ENCODE measurements around the gene COX7A2L. TPM values are rescaled to one million over a fixed set of nuclear protein-coding genes. Genes with fewer than 3 reads are reported as not detected.

The COX7A2L gene
- total and polyA plus RNA-seq, 9 donors, result 130 to 294 (median 165) TPM

DNA sequence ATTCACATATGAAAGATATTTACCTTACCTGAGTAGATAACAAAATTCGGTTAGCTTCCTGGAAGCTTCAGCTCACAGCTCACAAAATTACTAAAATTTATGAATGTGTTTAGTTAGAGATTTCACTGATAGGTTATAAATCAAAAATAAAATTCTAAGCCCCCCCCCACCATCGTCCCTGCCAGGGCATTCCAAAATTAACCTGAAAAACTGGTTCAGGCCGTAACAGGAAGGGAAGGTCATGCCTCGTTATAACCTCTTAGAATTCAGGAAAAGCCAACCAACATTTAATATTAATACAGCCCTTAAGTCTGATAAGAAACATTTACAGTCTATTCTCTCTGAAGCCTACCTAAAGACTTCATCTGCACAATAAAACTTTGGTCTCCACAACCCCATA is 48.9 kb downstream of the COX7A2L start:
- Histone ChIP-seq H3K4me3 (no peak overlapping the region), H3K27ac (no peak overlapping the region), H3K4me1 (ENCODE audit: insufficient read depth) (no peaks in the 10 kb centered on the region), H3K27me3 (no peaks in the 10 kb centered on the region), H3K9me3 (no peaks in the 10 kb centered on the region), H3K36me3 (no peaks in the 10 kb centered on the region)
- 84 to 89% (median 86%) methylated on average over 4 of the region's 4 CpGs for WGBS, 3 donors
- TF ChIP-seq, protein P1, sequence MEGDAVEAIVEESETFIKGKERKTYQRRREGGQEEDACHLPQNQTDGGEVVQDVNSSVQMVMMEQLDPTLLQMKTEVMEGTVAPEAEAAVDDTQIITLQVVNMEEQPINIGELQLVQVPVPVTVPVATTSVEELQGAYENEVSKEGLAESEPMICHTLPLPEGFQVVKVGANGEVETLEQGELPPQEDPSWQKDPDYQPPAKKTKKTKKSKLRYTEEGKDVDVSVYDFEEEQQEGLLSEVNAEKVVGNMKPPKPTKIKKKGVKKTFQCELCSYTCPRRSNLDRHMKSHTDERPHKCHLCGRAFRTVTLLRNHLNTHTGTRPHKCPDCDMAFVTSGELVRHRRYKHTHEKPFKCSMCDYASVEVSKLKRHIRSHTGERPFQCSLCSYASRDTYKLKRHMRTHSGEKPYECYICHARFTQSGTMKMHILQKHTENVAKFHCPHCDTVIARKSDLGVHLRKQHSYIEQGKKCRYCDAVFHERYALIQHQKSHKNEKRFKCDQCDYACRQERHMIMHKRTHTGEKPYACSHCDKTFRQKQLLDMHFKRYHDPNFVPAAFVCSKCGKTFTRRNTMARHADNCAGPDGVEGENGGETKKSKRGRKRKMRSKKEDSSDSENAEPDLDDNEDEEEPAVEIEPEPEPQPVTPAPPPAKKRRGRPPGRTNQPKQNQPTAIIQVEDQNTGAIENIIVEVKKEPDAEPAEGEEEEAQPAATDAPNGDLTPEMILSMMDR (IDR thresholded peaks at IDR 0.05), result no peak
- no peak for TF ChIP-seq EP300 (IDR thresholded peaks at IDR 0.05)
- no peak for TF ChIP-seq POLR2A (IDR thresholded peaks at IDR 0.05)
- intact Hi-C loops (cut with DNase I), result no loop called here
- DNase-seq, result no peak

DNA sequence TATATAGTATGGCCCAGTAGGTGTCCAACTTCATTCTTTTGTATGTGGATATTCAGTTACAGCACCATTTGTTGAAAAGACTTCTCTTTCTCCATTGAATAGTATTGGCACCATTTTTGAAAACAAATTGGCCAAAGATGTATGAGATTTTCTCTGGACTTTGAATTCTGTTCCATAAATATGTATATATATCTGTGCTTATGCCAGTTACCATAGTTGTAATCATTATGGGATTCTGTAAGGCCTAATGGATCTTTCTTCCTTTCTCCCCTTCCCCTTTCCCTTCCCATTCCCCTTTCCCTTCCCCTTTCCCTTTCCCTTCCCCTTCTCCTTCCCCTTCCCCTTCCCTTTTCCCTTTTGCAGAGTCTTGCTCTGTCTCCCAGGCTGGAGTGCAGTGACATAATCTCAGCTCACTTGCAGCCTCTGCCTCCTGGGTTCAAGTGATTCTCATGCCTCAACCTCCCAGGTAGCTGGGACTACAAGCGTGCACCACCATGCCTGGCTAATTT is 51.0 kb downstream of the COX7A2L start:
- Histone ChIP-seq H3K36me3 (no peaks in the 10 kb centered on the region), H3K27me3 (no peaks in the 10 kb centered on the region), H3K9me3 (no peaks in the 10 kb centered on the region), H3K27ac (no peak overlapping the region), H3K4me1 (ENCODE audit: insufficient read depth) (no peaks in the 10 kb centered on the region), H3K4me3 (no peak overlapping the region)
- intact Hi-C loops (cut with DNase I), result no loop called here
- TF ChIP-seq, protein P1 (IDR thresholded peaks at IDR 0.05), result no peak
- TF ChIP-seq POLR2A (IDR thresholded peaks at IDR 0.05), result no peak
- TF ChIP-seq EP300 (IDR thresholded peaks at IDR 0.05), result no peak
- DNase-seq, result no peak
- WGBS, 3 donors, result 95 to 100% (median 96%) methylated on average over 1 of the region's 1 CpG

DNA sequence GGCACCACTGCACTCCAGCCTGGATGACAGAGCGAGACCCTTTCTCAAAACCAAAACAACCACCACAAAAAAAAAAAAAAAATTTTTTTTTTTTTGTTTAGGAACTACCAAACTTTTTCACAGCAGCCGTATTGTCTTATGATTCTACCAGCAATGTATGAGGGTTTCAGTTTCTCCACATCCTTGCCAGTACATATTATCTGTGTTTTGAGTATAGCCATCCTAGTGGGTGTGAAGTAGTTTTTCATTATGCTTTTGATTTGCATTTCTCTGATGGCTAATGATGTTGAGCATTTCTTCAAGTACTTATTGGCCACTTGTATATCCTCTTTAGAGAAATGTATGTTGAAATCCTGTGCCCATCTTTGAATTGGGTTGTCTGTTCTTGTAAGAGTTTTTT is 51.7 kb downstream of the COX7A2L start:
- no peaks in the 10 kb centered on the region for H3K27me3 ChIP-seq
- no peak for DNase-seq
- no peak for TF ChIP-seq EP300 (IDR thresholded peaks at IDR 0.05)
- TF ChIP-seq, protein P1 (IDR thresholded peaks at IDR 0.05), result no peak
- H3K27ac ChIP-seq, result no peak overlapping the region
- H3K4me1 ChIP-seq (ENCODE audit: insufficient read depth), result no peaks in the 10 kb centered on the region
- H3K4me3 ChIP-seq, result no peak overlapping the region
- no peaks in the 10 kb centered on the region for H3K9me3 ChIP-seq
- intact Hi-C loops (cut with DNase I), result no loop called here
- WGBS, 3 donors, result 86 to 97% (median 97%) methylated on average over 2 of the region's 2 CpGs
- H3K36me3 ChIP-seq, result no peaks in the 10 kb centered on the region

GRCh38 chr2:42307180-42307579 is 53.8 kb downstream of the COX7A2L start:
- H3K36me3 ChIP-seq, result no peaks in the 10 kb centered on the region
- H3K4me1 ChIP-seq (ENCODE audit: insufficient read depth), result no peaks in the 10 kb centered on the region
- intact Hi-C loops (cut with DNase I), result no loop called here

More at GRCh38 chr2:42307180-42307579, 53.8 kb downstream of the COX7A2L start:
- Histone ChIP-seq H3K27me3 (no peaks in the 10 kb centered on the region), H3K27ac (no peak overlapping the region), H3K9me3 (no peaks in the 10 kb centered on the region), H3K4me3 (no peak overlapping the region)
- TF ChIP-seq EP300 (IDR thresholded peaks at IDR 0.05) (no peak), POLR2A (IDR thresholded peaks at IDR 0.05) (no peak)
- TF ChIP-seq, protein P1 (IDR thresholded peaks at IDR 0.05), result no peak
- no peak for DNase-seq

Measured in ovary (tissue), 9 donors.